Measurements from ENCODE around the gene PRKAR1B.

- TF ChIP-seq CTCF (IDR thresholded peaks at IDR 0.05; ENCODE audit: insufficient read depth, low read depth, low read length) (no peak), EZH2 (IDR thresholded peaks at IDR 0.05; ENCODE audit: insufficient read depth, low read length) (no peak)
Observed at GRCh38 chr7:573269-573932, 153.7 kb downstream of the PRKAR1B start.

Measured in astrocyte (in vitro differentiated cells and primary cell).